Inflammatory macrophage (primary cell): ENCODE data around the gene RPTN.

ENCODE experiments used
- DNase-seq, 2 donors: peaks; one replicate each; pipeline ENCODE4 v3.0.0-alpha.2; 2020 to 2022
- total RNA-seq, 18 experiments: gene quantifications; one replicate each; lab custom pipeline; 2026; ENCODE audit warnings: mixed read lengths in 6 of 18, inconsistent platforms in 2 of 18; lab: John Stamatoyannopoulos, UW

Gene RPTN, protein sequence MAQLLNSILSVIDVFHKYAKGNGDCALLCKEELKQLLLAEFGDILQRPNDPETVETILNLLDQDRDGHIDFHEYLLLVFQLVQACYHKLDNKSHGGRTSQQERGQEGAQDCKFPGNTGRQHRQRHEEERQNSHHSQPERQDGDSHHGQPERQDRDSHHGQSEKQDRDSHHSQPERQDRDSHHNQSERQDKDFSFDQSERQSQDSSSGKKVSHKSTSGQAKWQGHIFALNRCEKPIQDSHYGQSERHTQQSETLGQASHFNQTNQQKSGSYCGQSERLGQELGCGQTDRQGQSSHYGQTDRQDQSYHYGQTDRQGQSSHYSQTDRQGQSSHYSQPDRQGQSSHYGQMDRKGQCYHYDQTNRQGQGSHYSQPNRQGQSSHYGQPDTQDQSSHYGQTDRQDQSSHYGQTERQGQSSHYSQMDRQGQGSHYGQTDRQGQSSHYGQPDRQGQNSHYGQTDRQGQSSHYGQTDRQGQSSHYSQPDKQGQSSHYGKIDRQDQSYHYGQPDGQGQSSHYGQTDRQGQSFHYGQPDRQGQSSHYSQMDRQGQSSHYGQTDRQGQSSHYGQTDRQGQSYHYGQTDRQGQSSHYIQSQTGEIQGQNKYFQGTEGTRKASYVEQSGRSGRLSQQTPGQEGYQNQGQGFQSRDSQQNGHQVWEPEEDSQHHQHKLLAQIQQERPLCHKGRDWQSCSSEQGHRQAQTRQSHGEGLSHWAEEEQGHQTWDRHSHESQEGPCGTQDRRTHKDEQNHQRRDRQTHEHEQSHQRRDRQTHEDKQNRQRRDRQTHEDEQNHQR
- total RNA-seq: 0 to 0.11 (median 0) reads per million in 18 experiments

DNA sequence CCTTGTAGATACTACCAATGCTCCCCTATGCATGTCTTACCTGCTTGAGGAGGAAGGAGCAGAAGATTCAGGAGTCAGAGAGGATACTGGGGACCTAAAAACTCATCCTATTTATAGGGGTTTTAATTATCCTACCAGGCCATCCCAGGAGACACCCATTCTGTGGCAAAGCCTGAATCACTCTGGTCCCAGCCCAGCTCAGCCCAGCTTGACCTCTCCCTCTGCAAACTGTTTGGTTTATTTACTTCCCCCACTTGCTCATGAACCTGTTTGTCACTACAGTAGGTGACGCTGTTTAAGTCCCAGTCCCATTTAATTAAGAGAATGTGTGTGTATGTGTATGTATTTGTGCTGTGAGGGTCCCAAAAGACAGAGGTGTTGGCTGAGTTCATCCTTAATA is at the start of gene RPTN:
TSS of gene RPTN (minus strand) at position 85 of the 400 bp plus-strand sequence. CDS start 1,339 bp downstream, outside the sequence.
- DNase-seq: no peak

DNA sequence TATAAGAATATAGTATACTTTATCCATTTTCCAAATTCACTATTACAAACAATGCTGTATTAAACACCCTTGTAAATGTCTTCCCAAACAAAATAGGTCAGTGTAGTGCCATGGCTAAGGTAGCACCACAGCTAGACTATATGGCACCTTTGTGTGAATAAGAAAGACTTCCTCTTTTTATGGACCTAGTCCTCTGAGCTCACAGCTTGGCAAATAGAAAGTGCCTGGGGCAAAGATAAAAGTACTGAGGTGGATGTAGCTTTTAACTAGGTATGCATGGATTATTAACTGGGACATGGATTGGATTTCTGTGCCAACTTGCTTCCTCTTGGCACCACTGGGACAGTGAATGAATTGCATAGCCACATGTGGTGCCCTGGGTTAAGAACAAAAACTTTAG is 40.0 kb upstream of the RPTN start:
- DNase-seq: no peak

DNA sequence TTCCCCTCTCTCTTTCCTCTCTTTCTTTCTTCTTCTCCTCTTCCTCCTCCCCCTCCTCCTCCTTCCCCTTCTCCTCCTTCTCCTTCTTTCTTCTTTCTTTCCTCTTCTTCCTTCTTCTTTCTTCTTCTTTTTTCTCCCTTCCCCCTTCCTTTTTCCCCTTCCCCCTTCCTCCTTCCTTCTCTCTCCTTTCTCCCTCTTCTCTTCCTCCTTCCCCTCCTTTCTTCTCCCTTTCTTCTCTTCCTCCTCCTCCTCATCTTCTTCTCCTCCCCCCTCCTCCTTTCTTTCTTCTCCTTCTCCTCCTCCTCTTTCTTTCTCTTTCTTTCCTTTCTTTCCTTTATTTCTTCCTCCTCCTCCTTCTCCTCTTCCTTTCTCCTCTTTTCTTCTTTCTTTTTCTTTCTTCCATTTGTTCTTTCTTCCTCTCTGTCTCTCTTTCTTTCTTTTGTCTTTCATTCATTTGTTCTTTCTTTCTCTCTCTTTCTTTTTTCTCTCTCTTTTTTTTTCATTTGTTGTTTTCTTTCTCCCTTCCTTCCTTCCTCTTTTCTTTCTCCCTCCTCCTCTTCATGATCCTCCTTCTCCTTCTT is 38.4 kb upstream of the RPTN start:
- no peak for DNase-seq

DNA sequence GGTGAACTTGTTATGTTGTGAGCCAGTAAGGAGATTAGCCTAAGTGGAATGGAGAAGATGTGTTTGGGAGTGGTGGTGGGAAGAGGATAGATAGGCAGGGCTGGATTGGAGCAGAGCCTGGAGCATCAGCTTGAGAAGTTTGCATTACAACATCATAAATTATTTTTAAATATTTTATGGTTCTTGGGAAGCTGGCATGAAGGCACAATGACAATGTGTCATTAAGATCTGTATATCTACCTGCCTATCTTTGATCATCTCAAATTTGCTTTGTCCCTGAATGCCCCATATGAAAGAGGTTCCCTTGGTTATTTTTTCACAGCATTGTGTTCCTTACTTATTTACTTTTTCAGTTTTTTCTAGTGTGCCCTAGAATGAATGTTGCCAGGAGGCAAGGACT is 32.7 kb upstream of the RPTN start:
- DNase-seq: no peak

DNA sequence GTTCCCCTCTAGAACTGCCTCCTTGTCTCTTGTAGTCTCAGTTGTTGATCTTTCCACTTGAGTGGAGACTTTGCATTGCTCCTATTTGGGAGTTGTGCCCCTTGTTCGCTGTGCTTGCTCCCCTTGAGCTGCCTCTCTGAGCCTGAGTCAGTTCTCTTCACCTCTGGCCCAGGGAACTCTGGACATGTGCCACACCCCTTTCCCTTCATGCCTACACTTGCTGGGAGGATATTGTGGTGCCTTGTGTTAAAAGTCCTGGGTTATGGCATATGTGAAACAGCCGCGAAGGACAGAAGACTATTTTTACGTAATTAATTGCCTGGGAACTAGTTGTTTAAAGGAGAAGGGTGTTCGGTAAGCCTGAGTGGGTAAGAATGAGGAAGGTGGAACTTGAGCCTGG is 32.2 kb upstream of the RPTN start:
- no peak for DNase-seq

DNA sequence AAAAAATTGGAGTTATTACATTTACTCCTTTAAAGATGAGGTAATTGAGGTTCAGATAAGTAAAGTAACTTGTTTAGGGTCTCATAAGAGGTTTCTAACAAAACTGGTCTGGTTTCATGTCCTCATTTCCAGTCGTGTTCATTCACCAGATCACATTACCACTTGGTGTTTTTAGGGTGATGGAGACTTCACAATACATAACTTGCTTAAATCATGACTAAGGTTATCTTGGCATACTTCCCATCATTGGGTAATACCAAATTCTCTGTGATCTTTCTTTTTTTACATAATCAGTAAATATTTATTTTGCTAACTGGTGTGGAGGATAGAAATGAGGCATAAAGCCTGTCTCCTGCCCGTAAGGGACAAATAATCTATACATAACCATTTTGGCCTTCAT is 31.6 kb upstream of the RPTN start:
- DNase-seq: peak in 1 of 2 donors; percentile 31

DNA sequence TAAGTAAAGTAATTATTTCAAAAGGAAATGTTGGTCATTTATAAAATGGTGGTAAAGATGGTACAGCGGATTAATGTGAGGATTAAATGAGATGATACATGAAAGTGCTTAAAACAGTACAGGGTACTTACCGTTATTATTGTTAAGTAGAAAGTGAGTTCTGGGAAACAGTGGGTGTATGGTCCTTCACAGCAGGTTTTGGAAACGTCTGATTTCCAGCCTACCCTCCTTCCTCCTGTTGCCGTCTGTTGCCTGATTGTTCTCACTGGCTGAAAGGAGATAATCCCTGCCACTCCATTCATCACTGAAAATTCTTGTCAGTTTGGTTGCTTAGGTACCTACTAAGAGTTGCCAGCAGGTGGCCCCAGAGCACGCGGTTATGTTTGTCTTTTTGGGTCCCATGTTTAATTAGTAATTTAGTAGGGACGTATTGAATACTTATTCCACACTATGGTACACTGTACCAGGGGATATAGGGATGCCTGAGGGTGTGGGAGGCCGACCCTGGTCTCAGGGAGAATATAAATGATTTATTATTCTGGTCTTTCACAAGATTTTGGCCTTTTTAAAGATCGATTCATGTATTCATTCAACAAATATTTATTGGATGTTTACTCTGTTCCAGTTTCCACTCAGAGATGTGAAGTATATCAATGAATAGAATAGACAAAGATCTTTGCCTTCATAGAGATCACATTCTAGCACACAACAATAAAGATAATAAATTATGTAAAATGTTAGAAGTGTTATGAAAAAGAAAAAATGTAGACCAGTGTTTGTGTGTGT is 30.8 kb upstream of the RPTN start:
- peak; percentile 61 to 73 for DNase-seq

DNA sequence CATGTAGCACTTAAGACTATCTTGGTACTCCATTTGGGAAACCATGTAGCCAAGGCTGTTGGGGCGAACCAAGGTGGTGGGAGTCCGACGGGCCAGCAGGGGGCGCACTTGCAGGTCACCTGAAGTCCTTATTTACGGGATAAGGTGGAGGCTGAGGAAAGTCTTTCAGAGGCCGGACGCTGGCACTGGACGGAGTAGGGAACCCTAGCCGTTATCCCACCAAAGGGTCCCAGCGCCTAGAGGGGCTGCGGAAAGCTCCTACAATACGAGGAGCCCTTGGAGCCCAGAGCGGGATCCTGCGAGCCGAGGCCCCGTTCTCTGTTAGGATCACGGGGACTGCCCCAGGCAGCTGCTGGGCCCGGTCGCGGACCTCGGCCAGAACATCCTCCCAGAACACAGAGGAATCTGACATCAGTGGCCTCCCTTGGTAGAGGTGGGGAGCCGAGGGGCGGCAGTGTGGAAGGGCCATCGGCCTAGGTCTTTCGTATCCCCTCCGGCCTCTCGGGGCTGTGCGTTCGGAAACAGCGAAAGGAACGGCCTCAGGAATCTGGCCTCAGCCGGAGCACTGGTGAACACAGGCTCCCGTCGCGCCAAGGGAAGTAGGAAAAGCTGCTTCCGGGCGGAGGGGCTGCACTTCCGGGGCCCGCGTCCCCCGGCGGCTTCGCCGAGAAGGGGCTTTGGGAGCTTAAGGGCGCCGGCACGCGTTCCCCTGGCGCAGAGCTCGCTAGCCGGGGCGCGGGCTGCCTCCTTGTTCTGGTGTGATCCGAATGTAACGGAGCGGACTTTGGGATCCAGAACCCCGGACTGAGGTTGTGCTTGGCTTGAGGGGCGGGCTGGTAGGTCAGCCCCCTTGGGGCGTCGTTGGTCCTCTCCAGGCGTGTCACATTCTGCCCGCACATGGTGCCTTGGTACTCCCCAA is 29.9 kb upstream of the RPTN start:
- peak; percentile 64 to 77 for DNase-seq

DNA sequence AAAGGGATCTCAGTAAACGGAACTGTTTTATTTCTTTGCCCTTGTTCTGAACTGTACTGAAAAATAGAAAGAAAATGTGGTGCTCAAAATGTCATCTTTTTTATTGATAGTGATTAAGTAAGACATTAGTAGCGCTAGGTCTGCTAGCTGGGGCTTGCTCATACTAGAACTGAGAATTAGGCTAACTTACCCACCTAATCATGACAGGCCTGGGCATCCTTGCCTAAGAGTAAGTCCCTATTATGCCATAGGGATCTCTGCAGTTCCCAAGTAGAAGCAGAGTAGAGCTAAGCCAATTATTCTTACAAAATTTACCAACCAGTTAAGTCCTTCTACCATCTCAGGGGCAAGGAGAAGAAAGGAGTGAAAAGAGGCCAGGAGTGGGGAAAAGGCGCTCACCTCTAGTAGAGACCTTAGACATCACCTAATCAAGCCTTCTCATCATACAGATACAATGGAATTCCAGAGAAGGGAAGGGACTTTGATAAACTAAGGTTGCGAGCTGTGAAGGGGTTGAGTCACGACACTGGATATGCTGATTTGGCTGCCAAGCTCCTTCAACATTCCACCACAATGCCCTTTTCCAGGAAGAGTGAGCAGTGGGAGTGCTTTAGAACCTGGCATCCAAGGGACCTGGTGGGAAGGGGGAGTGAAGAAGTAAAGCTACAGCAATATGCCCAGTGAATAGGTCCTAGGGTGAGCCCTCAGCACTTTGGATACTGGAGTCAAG is 27.7 kb upstream of the RPTN start:
- no peak for DNase-seq

DNA sequence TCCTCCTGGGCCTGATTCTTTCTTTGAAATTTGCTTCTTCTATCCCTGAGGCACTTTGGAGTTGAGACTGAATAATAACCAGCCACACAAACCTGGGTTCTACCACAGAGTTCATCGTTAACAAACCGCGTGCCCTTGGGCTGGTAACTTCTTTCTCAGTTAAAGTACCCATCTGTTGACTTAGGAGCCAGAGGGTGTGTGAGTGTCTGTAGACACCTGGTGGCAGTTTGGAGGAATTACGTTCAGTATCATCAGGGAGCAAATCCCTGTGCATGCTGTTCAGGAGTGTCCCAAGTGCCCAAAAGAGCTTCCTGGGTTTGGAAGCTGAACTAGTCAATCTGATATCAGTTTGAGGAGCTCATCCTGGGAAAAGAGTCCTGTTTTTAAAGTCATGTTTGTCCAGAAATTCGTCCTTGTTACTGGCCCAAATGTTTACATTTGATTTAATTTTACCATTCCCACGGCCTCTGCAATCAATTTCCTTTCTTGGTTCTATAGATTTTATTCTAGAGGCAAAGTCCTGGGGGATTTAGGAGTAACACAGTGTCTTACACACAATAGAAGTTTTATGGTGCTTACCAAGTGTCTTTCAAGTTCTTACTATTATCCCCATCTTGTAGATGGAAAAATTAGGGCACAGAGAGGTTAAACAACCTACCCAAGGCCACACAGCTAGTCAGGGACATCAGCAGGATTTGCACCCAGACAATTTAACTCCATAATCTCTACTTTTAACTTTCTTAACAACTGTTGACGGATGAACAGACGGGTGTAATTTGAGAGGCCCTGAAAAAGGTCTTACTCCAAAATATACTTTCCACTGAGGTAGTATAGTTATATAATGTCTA is 26.7 kb upstream of the RPTN start:
- DNase-seq: peak; percentile 63 to 64

DNA sequence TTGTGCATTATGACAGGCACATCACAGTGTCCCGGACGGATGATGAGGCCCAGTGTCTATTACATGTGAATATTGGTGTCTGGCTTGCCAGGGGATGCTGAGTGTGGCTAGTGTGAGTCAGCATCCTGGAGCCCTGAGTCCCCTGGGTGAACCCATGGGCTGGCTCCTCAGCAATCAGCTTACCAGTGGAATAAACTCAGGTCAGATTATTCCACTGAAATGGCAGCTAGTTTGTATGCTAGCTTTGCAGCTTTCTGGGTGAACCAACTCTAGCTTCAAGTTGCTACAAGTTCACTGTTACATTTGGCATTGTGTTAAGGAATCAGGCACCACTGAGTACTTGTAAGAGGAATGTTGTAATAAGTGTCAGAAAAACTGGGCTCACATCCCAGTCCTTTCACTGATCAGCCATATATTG is 23.9 kb upstream of the RPTN start:
- no peak for DNase-seq

DNA sequence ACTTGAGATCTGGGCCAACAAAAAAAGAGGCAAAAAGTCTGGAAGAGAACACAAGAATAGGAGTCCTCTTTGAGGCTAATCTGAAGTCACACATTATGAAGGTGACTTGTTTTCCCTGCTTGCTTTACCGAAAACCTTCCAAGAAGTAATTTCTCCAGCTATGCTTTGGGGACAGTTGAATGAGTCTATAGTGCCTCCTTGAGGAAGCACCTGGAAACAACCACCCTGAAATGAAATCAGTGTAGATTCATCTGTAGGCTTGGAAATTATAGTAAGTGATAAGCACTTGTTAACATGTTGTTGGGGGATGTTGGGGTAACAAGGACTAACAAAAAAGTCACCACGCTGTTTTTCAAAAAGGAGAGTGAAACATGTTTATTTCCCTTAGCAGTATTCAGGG is 23.4 kb upstream of the RPTN start:
- peak; percentile 60 to 68 for DNase-seq

DNA sequence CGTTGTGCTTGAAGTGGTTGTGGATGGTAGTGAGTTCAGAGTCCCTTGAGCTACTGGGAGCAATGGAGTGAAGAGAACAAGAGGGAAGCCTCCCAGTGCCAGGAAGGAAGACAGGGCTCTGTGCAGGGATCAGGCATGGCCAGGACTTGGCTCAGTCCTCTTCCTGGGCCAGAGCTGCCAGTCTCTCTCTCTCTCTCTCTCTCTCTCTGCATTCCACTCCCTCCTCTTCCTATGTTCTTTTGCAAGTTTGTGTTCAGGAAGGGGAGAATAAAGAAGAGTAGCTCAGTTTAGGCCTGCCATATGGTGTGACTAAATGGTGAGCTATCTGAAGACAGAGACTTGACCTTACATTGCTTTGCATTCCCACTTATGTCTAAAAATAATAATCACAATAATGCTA is 20.5 kb upstream of the RPTN start:
- no peak for DNase-seq

DNA sequence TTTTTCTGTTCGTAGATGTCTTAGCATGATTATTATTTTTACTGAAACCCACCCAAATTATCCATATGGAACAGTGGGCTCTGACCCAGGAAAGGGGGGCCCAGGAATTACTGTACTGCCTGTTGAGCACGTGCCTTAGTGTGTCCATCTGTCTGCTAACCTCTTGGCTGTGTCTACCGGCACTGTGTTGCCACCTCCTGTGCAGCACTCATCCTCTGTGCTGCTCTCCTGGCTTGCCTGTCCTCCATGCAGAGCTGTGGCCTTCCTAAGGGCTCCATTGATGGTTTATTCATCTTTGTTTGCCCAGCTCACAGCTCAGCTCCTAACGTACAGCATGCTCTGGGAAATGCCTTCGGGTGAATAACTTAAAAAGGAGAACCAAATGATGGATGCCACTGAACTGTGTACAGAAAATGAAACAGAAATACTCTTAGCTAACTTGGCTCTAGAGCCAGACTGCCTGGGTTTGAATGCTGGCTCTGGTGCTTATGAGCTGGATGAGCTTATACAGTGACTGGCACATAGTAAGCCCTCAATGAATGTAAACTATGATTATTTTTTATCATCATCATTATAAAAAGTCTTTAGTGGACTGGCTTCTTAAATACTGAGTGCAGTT is 11.4 kb upstream of the RPTN start:
- DNase-seq: no peak

DNA sequence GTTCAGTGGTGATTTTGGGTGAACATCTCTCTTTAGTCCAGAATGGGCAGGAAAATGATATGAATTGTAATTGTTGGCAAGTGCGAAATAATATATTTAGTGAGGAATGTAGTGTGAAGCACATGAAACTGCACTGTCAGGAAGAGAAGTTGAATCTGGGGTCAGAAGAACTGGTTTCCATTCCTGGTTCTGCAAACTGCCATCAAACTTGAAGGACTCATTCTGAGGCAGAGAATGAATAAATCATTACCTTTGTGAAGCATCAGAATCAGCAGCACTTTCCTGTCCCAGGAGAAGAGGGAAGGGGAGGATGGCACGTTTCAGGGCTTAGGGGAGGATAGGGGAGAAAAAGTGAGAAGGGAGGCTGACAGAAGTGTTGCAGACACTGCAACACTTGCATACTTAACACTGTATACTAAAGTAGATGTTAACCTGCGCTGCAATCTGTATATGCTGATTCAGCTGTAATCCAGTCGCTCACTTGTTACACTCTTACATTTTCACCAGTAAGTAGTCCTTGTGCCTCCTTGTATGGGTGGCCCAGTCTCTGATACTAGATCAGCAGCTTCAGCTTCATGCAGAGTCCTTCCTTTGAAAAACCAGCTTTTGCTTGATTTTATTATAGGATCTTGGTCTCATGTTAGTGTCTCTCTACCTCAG is 10.5 kb upstream of the RPTN start:
- peak; percentile 30 to 34 for DNase-seq

DNA sequence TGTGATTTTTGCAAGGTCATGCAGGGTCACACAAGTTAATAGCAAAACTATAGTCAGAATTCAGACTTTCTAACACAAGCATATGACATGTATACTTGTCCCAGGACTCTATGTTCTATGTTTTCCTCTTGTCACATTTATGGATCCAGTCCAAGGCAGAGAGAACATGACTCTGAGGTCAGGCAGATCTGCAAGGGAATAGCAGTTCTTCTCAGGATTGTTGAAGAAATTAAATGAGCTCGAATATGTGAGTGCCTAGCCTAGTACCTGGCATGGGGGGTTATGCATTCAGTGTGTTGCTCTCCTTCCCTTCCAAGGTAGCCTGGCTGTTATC is 9.5 kb upstream of the RPTN start:
- DNase-seq: no peak

DNA sequence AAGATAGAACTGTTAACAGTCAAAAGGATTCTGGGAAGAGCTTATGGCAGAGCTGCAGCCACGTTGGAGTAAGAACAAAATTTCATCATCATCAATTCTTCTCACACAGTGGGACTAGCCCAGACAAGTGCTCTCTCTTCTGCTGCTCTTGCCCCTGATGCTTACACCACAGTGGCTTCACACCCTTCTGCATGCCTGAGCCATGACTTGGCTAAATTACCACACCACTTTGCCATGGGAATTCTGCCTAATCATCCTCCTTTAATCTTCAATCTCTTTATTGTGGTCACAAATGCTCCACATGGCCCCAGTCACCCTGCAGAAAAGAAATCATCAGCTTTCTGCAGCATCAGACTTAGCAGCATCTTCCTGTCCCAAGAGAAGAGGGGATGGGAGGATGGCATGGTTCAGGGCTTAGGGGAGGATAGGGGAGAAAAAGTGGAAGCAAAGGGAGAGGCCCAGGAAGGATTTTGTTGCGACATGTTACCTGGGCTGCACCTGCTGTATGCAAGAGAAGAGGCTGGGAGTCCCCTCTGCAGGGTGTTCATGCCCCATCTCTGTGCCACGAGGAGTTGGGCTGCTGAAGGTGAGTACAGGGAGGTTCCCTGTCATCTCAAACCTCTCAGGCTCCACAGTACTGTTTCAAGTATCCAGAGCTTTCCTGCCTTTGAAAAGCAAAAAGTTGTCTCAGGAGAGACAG is 9.0 kb upstream of the RPTN start:
- DNase-seq: peak in 1 of 2 donors; percentile 17

DNA sequence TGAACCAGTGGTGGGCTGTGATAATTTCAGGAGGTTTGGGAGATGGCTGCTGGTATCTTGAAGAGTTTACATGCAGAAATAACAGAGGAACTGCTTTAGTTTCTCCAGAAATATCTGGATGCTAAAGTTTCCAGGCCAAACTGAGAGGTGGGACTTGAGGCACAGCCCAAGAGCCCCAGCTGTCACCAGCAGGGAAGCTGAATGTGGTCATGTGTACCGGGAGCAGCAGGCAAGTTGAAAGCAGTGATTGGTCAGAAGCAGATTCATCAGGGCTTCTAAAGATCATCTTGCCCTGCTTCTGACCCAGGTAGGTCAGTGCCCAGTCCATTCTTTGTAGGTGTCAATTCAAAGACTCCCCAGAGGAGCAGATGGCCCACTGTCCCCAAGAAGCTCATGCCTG is 7.9 kb upstream of the RPTN start:
- no peak for DNase-seq
